T47D (cell line): ENCODE results near the gene FHOD3.
"Not testable (repeated sequence)": the region's sequence is repeated elsewhere in the genome, so short reads cannot be mapped to it uniquely, and the experiment has no call there.

Source experiments
- DNase-seq, 2 experiments: peaks; one replicate each; pipeline versions ENCODE4 v3.0.0 to v3.0.0-alpha.2; 2011 to 2012; ENCODE audit warnings: low read depth in 1 of 2, low spot score in 1 of 2
- JUND ChIP-seq: IDR thresholded peaks from 2 replicates; pipeline ENCODE4 v1.6.1; 2012; ENCODE audit warnings: low read depth
- in situ Hi-C: cut with HindIII; loops from 2 replicates; pipeline ENCODE4 v1.10.0; 2016; ENCODE audit warnings: low sequenced_read_pairs, low pct_unique_long_range_greater_than_20kb

Gene FHOD3

DNA sequence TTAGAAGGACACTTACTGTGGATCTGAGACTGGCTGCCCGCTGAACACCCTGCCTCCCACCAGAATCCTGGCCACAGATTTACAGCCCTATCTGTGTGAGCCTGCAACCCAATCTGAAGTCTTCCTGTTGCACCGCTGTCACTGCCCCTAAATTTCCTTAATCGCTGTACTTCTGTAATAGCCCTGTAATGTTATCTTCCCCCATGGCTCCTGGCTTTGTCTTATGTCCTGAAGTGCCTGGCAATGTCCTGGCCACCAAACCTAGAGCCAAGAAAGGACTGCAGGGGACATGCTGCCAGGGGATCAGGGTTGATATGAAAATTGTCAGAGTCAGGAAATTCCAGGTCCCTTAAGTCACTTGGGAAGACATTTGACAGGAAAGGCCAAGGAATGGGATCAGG is 52.7 kb downstream of the FHOD3 start:
- no peak for TF ChIP-seq JUND

DNA sequence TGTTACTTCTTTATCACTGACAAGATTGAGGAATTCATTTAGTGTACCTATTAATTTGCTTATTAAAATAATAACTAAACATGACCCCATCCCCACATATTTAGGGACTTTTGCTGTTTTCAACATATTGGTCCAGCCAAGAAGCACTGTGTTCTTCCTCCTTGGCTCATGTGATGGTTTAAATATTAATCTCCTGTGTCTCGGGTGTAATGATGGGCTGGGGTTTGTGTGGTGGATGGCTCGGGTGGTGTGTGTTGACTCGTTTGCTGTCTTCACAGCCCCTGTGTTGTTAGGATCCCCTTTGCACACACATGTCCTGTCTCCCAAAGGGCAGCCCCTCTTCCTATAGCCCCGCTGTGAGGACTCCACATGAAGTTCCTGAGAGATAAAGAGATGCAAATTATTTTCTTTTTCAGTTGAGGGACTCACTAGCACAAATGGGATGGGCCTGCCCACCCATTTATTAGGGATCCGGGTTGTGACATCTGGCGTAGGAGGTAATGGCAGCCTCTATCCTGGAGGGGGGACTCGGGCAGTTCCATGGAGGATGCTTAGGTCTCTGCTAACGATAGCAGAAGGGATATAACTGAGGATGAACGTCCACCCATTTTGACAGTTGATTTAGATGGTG is 53.4 kb downstream of the FHOD3 start:
- in situ Hi-C loops: no loop called here
- no peak for DNase-seq
- no peak for TF ChIP-seq JUND

More for the DNA sequence above, 52.7 kb downstream of the FHOD3 start:
- in situ Hi-C loops: no loop called here
- DNase-seq: no peak

DNA sequence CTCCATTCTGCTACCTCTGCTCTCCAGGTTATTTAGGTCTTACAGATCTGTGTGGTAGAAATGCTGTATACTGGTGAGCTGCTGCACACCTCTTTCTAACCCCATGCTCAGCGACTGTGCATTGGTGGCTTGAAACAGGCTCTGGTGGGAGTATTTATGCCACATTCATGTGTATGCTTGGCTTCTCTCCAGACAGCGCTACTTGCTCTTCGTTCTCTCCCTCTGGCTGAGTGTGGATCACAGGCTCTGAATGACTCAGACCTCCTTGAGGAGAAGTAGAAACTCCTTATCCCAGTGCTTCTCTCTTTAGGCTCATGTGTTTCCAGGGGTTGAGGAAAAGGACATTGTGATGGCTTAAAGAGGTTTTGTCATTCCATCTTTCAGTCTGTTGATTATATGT is 54.9 kb downstream of the FHOD3 start:
- in situ Hi-C loops: no loop called here
- TF ChIP-seq JUND: no peak
- no peak for DNase-seq

DNA sequence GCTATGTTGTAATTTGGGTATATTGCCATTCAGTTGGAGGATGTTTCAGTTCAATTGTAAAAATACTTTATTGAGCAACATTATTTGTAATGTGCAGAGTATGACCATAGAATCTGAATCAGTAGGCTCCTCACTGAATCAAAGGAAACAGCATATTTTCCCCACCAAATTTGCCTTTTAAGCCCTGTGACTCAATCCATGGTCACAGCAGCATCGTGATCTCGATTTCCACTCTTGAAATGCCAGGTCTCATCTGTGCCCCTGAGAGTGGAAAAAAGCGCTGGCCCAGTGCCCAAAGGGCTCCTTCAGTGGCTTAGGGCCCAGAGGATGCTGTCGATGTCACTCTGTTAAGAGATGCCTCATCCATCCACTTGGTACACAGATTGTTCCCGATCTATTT is 57.5 kb downstream of the FHOD3 start:
- no peak for TF ChIP-seq JUND
- in situ Hi-C loops: no loop called here
- DNase-seq: no peak

DNA sequence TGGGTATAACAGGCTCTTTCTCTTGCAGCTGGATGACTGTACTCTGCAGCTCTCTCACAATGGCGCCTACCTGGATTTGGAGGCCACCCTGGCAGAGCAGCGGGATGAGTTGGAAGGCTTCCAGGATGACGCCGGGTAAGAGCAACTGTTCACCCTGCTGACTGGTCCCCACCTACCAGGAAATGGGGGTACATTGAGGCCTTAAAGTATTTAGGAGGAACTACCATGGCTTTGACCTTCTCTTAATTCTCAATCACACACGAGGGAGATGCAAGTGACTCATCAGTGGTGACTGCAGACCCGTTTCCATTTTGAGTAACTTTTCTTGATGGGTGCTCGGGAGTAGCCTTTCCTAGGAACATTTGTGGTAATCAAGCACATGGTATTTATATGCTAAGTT is 58.0 kb downstream of the FHOD3 start:
- no peak for DNase-seq
- in situ Hi-C loops: no loop called here
- no peak for TF ChIP-seq JUND

DNA sequence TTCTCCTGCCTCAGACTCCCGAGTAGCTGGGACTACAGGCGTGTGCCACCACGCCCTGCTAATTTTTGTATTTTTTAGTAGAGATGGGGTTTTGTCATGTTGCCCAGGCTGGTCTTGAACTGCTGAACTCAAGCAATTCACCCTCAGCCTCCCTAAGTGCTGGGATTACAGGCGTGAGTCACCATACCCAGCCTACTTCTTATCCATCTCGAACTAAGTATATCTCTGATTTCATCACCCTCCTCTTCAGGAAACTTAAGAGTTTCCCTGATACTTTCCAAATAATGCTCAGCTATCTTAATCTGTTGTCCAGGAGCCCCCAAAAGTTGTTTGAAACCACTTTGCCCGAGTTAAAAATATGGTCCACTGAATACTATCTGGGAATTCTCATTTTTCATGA is 59.2 kb downstream of the FHOD3 start:
- DNase-seq, in situ Hi-C loops: not testable (repeated sequence)

DNA sequence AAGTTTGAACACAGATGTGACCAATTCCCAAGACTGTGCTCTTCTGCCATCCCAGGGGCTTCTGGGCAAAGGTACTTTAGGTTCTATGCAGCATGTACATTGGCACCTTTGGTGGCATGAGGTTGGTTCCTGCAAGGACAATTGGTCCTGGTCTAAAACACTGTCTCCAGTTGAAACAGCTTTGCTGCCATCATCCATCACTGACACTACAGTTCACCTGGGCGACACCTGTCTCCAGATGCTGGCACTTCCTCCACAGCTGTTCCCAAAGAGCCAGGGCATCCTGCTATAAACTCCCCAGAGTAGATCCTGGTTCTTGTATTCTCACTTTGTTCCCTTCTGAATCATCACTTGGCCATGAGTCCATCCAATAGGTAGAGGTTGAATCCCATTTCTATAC is 60.6 kb downstream of the FHOD3 start:
- DNase-seq: no peak
- in situ Hi-C loops: no loop called here
- TF ChIP-seq JUND: no peak

DNA sequence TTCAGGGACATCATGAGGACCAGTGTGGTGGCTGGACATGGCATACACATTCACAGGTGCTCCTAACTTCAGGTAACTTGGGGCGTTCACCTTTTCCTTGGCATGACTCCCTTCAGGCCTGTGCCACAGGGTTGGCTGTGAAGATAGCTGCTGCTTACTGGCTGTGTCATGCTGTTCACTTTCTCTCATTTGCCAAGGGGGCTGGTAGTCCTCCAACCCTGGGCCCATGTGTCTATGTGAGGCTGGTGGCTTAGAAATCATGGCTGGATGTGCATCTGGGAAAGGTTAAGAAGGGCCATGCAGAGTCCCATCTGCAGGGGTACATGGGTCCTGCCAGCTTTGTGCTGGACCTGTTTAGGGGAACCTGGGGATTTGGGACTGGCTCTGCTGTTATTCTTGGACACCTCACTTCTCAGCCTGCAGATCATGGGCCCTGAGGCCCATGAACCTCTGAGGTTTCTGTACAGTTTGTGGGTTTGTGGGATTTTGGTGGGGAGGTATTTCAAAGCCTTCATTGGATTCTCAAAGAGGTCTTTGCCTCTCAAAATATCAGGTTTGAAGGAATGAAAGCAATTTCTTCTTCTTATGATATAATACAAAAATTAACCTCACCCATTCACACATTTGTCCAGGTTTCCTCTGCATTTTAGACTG is 62.9 kb downstream of the FHOD3 start:
- TF ChIP-seq JUND: no peak
- in situ Hi-C loops: no loop called here

DNA sequence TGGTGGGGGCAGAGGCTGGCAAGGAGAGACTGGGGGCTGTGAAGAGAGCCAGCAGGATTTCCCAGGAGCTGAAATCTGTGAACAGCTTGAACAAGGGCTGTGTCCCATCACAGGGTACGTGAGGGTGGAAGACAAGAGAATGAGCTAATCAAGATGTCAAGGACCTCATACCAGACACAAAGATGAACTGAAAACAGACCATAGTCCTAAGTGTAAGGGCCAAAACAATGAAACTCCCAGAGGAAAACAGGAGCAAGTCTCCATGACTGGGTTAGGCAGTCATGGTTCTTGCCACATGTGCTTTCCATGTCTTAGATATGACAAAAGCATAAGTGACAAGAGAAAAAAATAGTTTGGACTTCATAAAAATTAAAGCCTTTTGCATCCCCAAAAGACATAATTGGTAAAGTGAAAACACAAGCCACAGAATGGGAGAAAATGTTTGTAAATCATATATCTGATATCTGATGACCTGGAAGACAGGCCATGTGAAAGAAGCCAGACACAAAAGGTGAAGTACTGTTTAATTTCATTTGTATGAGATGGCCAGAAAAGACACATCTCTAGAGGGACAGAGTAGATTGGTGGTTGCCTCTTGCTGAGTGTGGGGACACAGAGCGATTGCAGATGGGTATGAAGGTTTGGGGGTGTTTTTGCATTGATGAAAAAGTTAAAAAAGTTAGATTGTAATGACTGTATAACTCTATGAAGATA is 67.6 kb downstream of the FHOD3 start:
- DNase-seq: no peak
- in situ Hi-C loops: no loop called here
- TF ChIP-seq JUND: no peak

More for the DNA sequence above, 62.9 kb downstream of the FHOD3 start:
- DNase-seq: no peak

DNA sequence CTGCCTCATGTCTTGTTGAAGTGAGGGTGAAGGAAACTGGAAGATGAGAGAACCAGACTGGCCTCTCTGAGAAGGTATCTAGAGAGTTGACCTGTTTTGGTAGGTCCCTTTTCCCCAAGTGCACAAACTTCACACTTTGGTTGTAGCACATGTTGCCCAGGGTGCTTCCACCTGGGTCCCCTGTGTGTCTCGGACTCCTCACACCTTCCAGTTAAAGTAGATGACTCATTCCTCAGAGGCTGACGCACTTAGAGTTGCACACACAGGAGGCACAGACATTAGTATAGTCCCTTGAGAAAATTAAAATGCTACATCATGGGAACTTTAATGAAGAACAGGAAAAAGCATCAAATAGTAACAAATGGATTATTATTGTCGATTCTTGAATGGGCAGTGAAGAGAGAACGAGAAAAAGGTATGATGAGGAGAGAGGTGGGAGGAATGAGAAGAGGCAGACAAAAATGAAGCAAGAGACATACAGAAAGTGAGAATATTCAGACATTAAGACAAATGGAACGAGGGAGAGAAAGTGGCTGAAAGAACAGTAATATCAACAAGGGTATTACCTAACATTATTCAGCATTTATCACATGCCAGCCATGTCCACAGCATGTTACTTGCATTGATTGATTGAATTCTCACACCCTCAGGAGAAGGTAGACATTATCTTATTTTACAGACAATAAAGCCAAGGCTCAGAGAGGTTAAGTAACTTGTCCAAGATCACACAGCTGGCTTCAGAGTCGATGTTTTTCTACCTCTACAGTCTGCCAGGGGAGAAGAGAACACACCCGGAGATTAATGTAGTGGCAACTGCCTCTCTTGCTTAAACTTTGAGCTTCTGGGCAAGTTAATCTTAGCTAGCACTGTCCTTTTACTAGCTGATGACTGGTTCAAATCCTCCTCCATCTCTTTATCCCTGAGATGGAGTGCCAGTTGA is 68.6 kb downstream of the FHOD3 start:
- no peak for DNase-seq
- in situ Hi-C loops: no loop called here
- TF ChIP-seq JUND: no peak

DNA sequence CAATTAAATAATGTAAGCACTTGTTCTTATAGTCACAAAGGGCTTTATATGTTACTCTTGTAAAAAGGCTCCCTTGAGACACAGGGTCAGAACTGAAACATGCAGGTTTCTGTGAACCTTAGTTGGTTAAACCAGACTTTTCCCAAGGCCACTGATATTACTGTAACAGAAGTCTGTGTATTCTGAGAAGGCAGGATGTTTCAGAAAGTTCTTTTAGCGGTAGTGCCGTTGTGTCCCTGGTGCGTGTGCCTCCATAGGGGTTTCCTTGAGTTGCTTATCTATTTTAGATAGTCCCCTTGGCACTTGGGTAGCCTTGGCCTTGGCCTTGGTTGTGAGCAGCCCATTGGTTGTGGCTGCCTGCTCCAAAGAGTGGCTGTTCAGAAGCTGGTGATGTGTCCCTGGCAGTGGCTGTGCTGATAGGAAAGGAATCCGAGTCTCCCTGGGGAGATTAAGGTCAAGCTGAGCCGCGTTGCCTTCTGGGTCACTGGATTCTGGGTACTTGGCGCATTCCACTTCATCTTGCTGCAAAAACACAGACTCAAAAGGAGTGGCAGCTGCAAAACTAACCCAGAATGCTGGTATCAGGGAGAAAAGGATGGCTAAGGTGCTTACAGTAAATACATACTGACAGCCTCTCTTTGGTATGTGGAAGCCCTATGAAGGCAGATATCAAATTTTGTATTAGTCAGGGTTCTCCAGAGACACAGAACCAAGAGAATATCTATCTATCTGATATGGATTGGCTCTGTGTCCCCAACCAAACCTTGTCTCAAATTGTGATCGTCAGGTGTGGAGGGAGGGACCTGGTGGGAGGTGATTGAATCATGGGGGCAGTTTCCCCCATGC is 69.7 kb downstream of the FHOD3 start:
- in situ Hi-C loops: no loop called here
- no peak for DNase-seq
- no peak for TF ChIP-seq JUND

DNA sequence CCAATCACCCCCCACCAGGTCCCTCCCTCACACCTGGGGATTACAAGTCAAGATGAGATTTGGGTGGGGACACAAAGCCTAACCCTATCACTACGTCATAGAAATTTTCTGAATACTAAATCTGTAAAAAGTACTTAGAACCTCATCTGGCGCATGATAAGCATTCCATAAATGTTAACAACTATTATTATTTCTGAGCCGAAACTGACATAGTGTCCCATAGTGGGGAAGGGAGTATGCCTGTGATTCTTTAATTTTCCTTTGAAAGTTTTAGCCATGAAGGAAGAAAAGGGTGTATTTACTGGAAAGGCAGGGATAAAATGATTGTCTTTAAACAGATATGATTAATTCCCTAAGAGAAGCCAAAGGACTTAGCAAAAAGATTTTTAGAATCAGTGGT is 71.4 kb downstream of the FHOD3 start:
- TF ChIP-seq JUND: no peak
- DNase-seq: no peak
- in situ Hi-C loops: no loop called here
